ENCODE results near the gene CTNS.

Gene CTNS

GRCh38 chr17:3636154-3636907, at the start of gene CTNS, which contains the start of gene SHPK:
CTNS (plus strand) TSS chr17:3636760; CDS start chr17:3640207, 3,447 bp downstream.
SHPK (minus strand) TSS chr17:3636250; CDS start chr17:3636219, 31 bp downstream.
- DNase-seq, result peak; percentile 94 to 96

- DNase-seq, result no peak
Observed at GRCh38 chr17:3589784-3590183, 46.8 kb upstream of the CTNS start.

DNA sequence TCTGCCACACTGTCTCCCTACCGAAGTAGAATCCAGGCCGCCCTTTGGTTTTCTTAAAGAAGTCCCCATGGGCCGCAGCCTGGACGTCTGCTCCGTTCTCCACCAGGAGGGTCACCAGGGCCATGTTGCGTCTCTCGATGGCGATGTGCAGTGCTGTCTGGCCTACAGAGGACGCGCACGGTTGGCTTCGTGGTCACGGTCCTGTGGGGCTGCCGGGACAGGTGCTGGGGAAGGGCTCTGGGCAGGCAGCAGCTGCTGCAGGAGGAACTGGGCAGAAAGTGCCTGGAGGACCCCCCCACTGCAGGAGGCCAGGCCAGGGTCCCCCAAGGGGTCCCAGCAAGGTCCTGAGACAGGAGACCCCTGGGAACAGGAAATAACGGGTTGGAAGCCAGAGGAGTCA, 46.3 kb upstream of the CTNS start:
- DNase-seq, result no peak

- DNase-seq, result no peak
Observed at GRCh38 chr17:3590768-3591167, 45.8 kb upstream of the CTNS start.

GRCh38 chr17:3592216-3592860, 44.2 kb upstream of the CTNS start:
- no peak for DNase-seq

DNA sequence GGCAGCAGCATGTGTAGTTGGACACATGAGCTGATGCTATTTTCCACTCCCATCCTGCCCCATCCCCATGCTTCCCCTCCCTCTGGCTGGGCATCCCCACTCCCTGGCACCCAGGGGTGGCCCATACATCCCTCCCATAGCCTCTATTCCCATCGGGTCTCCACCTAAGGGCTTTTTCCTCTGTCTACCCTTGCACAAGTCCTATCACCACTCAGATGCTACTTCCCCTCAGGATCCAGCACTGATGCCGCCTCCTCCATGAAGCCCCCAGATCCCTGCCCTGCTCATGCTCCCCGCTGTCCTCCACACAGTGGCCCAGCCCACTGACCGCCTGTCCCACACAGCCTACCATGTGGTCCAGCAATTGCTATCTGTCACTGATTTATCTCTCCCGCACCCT, 43.2 kb upstream of the CTNS start:
- no peak for DNase-seq

GRCh38 chr17:3594051-3594800, 42.3 kb upstream of the CTNS start:
- no peak for DNase-seq

GRCh38 chr17:3594976-3595375, 41.6 kb upstream of the CTNS start:
- DNase-seq, result no peak

- no peak for DNase-seq
Observed at GRCh38 chr17:3596804-3597464, 39.6 kb upstream of the CTNS start.

DNA sequence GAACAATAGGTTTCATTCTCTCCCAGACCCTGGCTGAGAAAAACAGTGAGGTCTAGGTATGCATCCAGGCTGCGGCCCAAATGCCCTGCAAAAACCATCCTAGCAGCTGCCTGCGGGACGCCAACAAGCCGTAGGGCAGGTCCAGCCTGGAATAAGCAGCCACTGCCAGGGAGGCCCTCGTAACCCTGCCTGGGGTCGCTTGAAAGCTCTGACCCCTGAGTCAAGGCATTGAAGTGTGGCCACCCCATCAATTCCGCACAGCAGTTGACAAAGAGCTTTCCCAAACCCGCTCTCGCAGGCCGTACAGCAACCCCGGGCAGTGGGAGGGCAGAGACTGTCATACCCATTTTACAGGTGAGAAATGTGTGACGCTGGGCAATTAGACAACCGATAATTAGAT, 38.5 kb upstream of the CTNS start:
- DNase-seq, result no peak

DNA sequence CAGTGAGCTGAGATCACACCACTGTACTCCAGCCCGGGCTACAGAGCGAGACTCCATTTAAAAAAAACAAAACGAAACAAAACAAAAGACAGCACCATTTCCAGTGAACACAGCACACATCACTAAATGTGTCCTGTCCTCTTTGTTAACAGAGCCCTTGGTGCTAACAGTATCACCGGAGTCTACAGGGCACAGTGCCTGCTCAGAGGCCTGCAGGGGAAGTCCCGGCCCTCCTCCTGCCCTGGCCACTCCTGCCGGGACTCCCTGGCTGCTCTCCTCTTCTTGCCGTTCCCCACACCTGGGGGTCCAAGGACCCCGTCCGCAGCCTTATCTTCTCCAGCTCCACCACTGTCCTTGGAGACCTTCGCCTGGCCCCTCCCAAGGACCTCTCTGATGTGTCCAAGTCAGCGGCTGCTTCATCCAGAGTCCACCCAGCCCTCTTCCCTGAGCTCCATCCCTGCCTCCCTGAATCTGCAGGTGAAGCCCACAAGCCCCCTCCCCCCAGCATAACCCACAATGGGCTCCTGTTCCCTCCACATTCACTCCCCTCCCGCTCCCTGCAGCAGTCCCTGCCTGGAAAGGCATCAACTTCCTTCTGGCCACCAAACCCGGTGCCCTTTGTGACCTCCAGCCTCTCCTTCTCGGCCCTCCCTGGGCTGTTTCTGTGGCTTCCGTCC, 35.9 kb upstream of the CTNS start:
- DNase-seq, result no peak

GRCh38 chr17:3602499-3602898, 34.1 kb upstream of the CTNS start:
- peak; percentile 25 to 44 for DNase-seq

- no peak for DNase-seq
Observed at GRCh38 chr17:3603119-3603869, 33.3 kb upstream of the CTNS start.

DNA sequence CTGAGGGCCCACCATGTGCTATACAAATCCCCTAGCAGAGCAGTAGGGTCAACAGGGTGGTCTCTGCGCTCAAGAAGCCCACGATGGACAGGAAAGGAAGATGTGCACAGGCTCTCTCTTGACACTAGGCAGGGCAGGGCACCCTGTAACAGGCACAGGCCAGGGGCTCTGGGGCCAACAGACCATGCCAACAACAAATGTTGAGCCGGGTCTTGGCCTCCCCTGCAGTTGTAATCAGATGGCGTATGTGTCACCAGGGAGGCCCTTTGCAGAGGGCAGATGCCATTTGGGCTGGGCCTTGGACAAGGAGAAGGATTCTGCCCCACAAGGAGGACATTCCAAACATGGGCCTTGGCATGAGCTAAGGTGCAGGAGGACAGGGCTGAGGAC, 32.7 kb upstream of the CTNS start:
- no peak for DNase-seq

- DNase-seq, result no peak
Observed at GRCh38 chr17:3609689-3610088, 26.9 kb upstream of the CTNS start.

DNA sequence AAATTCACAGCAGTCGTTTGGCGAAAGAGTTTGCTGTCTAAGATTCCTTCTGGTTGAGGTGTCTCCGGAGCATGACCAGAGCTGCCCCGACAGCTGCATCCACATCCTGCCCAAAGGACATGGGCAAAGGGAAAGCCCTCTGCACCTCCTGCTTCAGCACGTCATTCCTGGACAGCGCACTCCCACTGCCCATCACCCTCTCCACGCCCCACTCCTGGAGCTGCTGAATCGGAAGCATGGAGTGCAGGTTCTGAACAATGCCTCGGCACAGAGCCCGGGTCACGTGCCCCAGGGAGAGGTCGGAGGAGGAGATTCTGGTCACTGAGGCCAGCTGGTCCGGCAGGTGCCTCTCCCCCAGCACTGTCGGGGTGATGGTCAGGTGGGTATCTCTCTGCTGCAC, 26.0 kb upstream of the CTNS start:
- no peak for DNase-seq

- no peak for DNase-seq
Observed at GRCh38 chr17:3613124-3613523, 23.4 kb upstream of the CTNS start.

- DNase-seq, result no peak
Observed at GRCh38 chr17:3615160-3615870, 21.2 kb upstream of the CTNS start.

DNA sequence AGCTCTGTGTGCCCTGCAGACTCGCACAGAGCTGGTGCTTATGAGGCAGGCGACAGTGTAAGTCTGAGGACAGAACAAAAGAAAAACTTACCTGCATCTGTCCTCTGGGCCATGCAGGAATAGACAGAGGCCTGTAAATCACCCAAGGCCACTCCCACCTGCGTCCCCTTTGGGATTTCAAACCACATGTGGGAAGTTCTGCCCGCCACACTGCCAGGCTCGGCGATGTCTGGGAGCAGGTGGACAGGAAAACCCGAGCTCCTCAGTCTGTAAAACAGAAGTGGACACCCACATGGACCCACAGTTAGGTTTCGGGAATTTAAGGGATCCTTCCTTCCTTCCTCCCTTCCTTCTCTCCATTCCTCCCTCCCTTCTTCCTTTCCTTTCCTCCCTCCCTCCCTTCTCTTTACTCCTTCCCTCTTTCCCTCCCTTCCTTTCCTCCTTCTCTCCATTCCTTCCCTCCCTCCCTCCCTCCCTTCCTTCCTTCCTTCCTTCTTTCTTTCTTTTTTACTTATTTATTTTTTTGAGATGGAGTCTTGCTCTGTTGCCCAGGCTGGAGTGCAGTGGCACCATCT, 15.3 kb upstream of the CTNS start:
- no peak for DNase-seq

DNA sequence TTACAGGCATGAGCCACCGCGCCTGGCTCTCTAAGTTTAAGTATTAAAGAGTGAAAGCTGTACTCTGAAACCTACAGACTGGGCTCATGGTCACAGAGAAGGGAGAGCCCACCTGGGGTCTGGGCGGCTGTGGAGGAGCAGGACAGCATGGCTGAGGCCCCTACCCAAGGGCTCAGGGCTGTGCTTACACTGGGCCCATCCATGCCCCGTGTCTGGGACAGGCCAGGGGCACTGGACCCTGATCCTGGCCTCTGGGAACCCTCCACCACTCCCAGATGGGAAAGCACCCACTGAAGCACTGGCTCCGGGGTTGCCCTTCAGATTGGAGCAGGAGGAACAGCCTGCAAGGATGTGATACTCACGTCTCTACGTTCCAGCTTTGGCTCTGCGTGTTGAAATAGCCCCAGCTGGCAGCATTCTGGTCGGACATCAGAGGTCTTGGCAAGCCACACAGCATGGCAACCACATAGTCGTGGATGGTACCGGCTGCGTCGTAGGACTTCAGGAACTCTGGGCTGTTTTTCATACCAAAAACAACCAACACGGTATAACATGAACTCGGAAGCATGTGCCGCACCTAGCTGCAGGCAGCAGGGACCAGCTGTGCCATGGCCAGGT, 13.5 kb upstream of the CTNS start:
- DNase-seq, result no peak
